GM04503 (cell line): ENCODE results near the gene FAM118A.

Experiments used
- DNase-seq: peaks from one replicate; pipeline ENCODE4 v3.0.0-alpha.2; 2012; ENCODE audit warnings: low read depth

The FAM118A gene

DNA sequence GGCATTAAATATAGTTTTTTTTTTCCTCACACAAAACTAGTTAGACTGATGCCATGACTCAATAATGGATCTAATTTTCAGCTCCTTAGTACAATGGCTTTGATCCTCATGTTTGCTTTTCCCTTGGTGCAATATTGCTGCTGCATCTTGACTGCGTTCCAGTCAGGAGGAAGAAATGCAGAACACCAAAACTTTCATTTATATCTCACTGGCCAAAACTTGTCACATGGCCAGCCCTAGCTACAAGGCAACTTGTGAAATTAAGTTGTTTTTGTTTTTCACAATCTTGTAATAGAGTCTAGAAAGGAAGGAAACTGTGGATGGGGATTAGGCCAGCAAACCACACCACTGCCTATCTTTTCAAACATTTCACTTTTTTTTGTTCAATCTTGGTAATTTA is 67.0 kb downstream of the FAM118A start:
- DNase-seq = no peak

DNA sequence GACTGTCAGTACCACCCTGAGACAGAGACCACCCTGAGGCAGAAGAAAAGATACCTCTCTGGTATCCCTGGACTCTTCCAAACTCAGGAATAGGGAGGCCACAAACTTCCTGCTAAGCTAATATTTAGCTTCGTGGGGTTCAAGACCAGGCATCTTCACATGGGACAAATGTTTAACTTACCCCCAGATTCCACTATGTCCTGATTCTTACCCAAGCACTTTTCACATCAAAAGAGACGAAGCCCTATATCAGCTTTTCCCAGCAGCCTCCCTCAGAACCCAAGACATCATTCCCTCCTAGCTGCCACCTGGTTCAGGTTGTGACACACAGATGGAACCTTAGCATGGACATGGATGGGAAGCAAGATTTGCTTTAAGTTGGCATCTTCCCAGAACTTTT is 71.6 kb downstream of the FAM118A start:
- no peak for DNase-seq

DNA sequence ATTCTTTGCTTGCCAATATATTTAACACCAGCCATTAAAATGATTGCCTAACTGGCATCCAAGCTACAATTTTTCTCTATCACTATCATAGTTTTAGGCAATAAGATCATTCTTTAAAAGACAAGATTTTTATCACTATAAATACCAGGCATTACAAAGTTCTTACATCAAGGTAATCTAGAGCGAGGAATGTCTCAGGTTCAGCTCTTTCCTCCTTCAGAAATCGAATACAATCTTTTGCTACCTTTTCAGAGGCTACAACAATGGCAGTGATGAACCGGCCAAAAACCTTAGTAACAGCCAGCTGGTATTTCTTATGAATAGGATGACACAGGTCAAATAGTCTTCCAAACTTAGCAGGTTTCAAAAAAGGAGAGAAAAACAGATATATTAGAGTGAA is 79.8 kb downstream of the FAM118A start:
- DNase-seq = no peak
